CD4-positive, alpha-beta T cell treated with Interleukin-2 at 100 ng/mL for 4 hours (primary cell): Measurements from ENCODE around the gene COBLL1.

Source experiments
- DNase-seq: peaks from one replicate; pipeline ENCODE4 v3.0.0-alpha.2; 2020; ENCODE audit warnings: low spot score

COBLL1 gene

DNA sequence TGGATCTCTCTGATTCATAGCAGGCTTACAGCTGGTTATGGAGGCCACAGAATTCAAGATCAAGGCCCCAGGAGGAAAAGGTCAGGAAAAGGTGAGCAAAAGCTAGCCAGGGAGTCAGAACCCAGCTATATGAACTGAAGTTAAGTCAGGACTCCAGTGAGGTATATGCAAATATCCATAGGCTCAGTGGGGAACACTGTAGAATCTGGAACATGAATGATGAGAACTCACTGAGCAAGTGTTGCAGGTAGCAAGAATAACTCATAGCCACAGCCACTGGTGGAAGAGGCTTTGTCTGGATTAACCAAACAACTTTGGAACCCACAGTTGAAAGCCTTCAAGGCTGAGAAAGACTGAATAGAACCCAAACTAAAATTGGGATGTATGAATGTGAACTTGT, 24.7 kb downstream of the COBLL1 start:
- no peak for DNase-seq

DNA sequence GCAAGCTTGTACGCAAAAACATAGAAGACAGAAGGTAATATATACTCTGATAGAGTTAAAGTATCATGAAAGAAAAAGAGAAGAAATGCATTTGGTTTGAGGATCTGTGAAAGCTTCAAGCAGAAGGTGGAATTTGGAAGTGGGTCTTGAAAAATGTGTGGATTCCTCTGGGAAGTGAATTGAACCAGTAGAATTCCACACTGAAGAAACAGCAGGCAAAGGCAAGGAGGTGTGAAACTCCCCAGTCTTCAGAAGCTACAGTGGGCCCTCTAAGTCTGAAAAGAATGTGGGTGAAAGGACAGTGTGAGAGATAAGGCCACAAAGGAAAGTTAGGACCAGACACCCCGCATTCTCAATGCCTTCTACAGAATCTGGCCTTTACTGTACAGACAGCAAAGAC, 25.6 kb downstream of the COBLL1 start:
- DNase-seq = no peak

DNA sequence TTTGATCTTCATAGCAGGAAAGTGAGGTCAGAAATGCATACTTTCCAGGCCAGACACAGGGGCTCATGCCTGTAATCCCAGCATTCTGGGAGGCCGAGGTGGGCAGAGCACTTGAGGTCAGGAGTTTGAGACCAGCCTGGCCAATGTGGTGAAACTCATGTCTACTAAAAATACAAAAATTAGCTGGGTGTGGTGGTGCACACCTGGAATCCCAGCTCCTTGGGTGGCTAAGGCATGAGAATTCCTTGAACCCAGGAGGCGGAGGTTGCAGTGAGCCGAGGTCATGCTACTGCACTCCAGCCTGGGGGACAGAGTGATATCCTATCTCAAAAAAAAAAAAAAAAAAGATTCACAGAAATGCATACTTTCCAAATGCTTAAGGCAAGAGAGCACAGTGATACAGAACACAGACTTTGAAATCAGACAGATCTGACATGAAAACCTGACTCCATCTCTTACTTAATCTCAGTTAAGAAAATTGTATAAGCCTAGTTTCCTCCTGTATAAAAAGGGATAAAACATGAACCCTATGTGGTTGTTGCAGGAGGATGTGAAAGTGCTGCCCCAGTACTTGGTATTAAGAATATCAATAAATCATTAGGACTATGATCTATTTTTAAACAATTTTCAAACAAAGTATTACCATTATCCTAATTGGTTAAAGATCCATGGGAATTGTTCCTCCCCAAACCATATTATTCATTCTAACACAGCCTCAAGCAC, 26.4 kb downstream of the COBLL1 start:
- DNase-seq = no peak

DNA sequence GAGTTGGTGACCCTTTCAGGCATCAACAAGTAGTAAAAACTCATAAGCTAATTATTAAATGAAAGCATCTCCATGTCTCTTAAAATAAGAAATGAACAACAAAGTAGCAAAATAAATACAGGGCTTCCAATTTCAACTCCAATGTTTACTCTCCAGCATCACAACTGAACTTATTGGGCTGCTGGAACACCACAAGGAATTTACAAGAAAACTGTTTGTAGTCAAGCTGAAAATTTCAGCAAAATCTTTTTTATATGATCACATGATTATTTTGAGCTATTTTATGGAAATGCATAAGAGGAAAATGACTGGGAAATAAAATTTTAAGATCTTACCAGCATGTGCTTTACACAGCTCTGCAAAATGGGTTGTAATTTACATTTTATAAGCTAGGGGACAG, 28.1 kb downstream of the COBLL1 start:
- no peak for DNase-seq

DNA sequence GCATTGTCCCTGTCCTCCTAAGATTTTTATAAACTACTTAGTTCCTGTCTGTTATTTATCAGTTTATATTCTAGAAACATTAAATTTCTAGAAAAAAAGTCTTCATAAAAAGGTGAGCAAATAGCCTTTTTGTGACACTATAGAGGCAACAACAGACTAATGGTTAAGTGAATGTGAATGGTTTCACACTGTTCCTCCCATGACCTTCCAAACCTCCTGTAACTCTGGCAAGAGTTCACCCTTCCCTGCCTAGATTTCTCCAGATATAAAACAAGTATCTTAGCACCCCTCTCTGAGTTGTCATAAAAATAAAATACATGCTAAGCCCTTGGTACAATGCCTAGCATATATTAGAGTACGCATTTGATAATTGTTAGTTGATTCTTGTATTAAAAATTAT, 29.2 kb downstream of the COBLL1 start:
- no peak for DNase-seq

DNA sequence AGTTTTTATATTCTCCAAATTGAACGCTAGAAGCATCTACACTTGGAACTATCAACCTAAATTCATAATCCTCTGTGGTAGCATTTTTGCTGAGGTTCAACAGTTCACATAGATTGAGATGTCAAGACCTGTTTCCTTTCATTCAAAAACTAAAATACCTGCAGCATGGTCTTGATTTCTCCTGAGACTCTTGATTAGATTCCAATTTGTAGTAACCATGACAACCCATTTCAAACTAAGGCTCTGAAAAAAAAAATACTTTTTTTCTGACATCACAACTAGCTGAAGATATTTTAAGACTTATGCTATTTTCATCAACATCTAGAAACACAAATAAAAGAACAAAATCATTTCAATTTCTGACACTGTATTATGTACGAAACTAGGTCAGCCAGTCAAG, 29.8 kb downstream of the COBLL1 start:
- no peak for DNase-seq

DNA sequence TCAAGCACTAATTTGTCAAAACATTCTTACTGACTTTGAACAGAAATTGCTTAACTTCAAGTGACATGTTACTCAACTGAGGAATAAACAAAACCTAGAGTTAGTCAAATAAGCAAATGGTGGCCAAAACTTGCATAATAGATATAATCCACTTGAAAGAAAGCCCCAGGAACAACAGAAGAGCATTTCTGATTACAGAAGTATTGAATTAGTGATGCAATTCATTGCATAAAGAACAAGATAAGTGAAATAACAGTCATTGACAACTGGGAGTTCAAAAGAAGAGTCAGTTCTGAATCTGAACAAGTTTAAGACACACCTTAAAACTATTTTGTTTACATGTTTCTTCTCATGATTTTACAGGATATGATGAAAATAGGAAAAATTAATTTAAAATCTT, 30.8 kb downstream of the COBLL1 start:
- DNase-seq = no peak

DNA sequence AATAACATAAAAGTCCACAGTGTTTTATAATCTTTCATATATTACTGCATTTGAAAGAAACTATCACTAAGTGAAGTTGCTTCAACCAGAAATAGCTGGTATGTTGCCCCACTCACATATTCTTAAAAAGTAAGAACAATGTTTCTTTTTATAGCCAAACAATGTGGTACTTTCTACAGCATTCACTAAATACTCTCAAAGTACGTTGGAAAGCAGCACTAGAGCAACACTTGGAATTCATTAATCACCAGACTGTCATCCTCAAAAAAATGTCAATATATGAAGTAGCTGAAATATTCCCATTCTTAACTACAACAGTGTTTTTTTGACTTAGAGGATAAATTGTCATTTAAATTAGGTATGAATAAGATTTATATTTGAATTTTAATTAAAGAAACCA, 32.8 kb downstream of the COBLL1 start:
- DNase-seq = no peak

DNA sequence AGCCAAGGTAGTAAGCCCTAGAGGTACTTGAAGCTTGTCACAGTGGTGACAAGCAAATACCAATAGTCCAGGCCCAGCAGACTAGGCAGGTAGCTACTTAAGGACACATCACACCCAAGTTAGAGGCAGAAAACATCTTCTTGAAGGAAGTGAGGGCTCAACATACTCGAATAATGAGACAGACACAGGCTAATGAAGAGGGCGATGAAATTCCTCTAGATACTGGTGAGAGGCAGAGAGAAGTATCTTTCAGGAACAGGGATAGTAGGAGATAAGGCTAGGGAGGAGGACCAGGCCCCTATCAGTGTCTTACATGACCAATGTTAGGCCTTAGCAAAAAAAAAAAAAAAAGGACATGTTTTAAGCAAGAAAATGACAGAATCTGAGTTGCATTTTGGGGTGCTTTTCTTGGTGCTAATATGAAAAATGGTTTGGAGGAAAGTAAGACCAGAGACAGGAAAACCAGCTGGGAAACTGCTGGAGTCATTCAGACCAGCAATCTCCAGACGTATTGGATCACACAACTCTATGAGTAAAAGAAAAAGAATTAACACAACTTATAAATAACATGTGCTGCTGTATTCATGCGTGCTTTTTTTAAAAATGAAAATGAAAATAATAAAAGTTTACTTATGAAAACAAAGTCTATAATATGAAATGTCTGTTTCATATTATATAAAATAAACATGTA, 37.7 kb downstream of the COBLL1 start:
- DNase-seq = no peak

DNA sequence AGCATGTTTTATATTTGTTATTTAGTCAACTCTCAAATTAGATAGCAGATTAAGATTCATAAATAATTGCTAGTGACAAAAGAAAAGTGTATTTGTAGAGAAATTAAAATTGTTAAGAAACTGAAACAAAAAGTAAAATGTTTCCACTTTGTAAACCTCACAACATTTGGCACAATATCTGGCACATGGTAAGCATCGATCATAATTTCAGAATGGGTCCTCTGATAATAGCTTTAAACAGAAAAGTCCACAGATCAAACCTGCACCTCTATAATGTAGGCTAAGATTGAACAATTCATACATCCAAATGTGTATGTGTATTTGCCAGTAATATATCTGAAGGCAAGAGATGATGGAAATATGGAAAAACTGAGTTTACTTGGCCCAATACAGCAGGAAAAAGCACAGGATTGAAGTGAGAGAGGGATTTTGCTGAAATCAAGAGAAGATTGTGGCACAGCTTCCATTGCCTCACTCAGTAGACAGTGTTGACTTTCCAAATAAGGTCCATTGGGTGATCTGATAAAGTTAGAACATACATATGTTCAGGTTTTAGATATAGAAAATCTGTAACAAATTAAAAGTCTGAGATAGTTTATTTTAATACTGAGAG, 39.4 kb downstream of the COBLL1 start:
- no peak for DNase-seq

DNA sequence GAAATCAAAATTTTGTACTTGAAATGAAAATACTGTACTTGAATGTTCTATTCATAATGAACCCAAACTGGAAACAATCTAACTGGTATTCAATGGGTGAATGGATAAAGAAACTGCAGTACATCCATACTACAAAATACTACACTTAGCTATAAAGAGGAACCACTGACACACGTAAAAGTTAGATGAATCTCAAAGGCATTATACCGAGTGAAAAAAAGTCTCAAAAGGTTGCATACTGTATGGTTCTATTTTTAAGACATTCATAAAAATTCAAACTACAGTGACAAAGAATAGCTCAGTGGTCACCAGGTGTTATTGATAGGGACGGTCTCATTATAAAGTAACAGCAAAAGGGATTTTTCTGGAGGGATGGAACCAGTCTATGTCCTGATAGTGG, 41.1 kb downstream of the COBLL1 start:
- no peak for DNase-seq

DNA sequence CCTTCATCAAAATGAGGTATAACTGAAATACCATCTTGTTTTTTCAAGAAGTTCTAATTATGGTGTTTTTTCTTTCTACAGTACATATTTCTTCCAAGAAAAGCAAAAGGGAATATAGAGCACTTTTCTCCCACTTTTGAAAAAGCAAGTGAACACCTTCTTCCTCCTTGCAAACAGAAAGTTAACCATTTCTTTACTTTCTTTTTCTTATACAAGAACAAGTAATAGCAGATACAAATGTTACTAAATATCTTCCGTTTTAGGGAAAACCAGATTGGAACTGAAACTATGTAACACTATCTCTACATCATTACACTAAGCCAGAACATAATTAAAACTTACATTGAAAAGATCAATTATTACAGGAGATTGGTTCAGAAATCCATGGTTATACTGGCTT, 44.0 kb downstream of the COBLL1 start:
- no peak for DNase-seq

DNA sequence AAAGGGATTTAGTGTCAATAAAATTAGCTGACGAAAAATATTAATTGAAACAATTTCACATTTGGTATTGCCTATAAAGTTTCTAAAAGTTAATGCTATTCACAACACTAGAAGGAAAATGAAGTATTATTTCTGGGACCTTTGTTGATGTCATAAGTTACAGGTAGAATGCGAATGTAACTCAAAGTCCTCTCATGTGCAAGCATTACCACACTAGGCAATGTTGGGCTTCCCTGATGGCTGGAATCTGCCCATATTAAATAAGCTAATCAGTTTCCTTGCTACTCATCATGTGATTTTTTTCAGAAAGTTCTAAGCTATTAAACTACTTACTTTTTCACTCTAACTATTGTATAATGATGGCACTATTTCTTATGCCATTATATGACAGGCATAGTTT, 44.6 kb downstream of the COBLL1 start:
- no peak for DNase-seq

DNA sequence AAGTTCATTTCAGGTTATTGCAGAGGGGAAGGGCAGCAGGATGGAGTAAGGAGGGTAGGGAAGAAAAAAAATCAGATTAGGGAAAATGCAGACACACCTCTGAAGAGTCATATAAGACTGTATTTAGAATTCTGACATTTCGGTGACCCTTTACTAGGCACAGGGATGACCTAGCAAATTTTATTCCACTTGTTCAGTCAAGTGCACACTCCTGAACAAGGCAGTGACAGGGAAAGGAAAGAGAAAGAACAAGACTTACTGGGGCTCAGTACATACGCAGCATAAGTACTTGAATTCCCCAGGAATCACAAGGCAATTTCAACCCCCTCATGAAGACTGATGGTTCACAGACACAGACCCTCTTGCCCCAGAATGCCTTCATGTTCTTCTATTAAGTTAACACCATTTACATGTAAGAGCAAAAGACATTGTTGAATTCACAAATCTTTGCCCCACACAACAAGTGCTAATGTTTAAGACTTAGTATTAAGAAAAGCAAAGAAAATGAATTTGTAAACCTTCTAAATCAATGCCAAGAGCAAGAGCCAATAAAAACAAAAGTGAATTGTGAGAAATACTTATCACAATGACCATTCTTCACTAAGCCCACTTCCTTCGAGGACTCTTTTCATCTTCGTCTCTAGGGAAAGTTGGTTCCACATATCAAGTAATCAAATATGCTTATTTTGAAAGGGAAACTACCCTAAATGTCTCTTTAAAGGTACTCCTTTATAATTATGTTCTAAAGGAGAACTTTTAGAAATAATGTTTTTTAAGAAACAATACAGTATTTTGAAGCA, 47.0 kb downstream of the COBLL1 start:
- DNase-seq = no peak

DNA sequence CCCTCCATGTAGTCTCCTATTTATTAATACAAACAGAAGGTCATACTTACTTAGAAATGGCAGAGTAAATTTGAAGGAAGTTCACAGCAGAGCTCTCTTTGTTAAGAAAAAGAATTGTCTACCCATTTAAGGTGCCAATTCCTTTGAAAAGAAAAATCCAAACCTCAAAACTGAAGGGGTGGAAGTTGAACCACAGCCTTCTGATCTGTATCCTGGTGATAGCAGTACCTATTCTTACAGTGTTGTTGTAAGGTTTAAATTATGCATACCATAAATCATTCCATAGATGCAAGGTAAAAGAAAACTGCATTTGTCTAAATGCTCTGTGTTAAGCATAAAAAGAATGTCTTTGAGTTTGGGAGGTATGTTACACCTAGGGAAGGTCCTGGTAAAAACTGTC, 47.6 kb downstream of the COBLL1 start:
- no peak for DNase-seq

DNA sequence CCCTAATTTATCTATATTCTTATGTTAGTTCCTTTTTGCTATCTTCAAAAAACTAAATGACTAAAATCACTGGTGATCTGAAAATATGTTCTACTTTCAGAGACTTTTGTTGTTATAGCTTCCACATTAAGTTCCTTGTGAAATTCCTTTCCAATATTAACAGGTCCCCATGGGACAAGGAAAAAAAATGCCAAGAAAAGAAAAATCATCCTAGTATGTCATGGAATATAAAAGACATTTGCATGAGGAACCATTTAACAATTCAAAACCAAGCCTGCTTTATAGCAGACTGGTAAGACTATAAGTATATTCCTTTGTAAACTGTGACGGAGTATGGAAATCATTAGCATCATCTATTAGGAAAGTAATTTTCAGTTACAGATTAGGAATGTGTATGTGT, 48.1 kb downstream of the COBLL1 start:
- DNase-seq = no peak

DNA sequence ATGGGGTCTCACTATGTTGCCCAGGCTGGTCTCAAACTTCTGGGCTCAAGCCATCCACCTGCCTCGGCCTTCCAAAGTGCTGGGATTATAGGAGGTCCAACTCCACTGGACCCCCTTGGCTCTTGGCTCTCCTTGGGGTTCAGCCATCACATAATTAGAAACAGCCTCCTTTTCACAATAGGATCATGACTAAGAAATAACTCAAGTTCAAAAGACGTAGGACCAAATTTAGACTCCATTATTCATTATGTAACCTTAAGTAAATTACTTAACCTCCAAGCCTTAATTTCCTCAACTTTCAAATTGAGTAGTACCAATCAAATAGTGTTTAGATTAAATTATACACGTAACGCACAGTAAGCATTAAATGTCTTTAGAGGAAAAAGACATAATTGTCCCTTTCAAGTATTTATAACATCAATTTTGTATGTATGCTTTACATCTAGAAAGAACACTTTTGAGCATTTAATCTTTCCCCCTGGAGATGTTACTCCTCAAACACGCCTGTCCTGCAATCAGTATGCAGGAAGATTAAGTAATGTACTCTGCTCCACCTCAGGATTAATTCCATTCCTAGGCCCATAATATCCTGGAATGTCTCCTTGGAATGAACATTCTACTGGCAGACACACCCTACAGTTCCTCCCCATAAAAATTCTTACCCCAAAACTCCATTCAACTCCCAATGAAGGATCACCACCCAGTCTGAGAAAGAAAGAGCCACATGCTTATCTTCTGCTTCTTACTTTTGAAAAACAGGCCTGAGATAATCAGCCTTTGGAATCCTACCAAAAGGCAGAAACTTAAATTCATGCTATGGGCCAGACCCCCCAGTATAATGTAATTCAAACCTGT, 49.1 kb downstream of the COBLL1 start:
- DNase-seq = no peak

DNA sequence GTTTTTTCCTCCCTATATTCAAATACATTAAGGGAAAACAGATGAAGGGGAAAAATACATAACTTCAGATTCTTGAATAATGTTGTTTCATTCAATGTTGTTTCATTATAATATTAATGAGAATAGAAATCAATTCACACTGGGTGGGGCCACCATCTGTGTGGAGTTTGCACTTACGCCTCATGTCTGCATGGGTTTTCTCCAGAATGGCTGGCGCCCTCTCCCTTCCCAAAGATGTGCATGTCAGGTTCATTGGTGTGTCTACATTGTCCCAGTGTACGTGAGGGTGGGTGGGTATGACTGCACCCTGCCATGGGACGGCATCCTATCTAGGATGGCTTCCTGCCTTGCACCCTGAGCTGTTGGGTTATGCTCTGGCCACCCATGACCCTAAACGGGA, 51.7 kb downstream of the COBLL1 start:
- no peak for DNase-seq

DNA sequence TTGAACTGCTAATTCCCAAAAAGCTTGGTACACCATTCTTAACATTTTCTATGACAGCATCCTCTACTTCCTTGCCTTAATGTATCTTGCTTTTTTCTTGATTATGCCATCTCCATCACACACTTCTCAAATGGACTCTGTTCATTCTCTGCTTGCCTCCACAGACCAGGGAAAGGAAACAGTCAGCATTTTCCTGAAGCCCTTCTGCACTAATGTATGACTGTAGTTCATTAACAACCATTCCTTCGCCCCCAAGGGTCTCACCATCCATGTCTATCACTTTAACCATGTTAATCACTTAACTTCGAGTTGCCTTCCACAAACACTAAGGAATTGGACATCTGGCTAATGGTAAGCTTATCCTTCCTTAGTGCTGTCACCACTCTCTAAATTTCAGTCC, 54.8 kb downstream of the COBLL1 start:
- no peak for DNase-seq

DNA sequence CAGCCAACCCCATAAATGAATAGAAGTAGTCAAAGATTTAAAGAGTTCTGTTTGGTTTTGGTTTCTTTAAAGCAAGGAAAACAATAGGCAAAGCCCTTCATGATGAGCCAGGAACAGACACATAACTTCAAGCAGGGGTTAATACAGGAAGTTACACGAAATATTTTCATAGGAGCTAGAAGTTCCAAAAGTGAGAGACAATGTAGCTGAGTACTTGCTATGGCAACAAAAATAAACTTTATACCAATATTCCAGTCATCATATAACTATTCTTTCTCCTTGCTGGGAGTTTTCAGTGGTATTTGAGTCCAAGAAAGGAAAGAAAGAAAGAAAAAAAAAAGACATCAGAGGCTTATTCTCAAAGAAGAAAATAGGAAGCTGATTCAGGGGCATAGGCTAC, 56.2 kb downstream of the COBLL1 start:
- DNase-seq = no peak

DNA sequence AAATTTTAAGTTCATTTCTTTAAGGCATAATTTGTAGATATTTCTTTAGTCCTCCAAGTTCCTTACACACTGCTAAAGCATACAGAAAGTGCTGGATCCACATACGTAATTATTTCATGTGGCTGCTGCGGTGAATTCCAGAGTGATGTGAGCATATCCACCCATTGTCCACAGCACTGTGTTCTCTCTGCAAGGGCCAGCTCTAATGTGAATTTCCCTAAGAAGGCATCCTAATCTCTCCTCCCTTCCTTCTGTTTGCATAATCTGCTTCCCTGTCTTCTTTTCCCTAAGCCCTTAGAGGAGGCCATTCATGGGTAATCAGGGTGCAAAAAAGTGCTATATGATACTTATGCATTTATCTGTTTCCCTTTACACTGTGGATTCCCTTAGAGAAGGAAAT, 57.2 kb downstream of the COBLL1 start:
- DNase-seq = no peak

DNA sequence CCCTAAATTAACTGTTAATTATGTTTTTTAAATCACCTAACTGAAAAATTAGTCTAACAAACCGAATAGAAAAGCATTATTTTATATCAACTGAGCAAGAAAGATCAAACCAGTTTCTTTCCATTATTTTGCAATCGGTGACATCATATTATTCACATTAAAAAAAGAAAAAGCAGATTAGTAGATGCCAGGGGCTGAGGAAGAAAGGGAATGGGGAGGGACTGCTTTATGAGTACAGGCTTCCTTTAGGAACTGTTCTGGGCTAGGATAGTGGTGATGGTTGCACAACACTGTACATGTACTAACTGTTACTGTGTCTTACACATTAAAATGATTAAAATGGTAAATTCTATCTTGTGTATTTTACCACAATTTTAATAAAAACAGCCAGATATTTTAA, 59.3 kb downstream of the COBLL1 start:
- DNase-seq = no peak
